Peyer's patch (tissue), 4 donors: Measurements from ENCODE around the gene ZFPL1.

Source experiments
- CTCF ChIP-seq, 6 experiments: fragments of 450-650 bp in 4 of 6; fragments of 200-600 bp in 2 of 6; sonication (generic) in 1 of 6; IDR thresholded peaks; one replicate each; pipeline ENCODE4 v1.5.1; 2017 to 2019; ENCODE audit warnings: antibody characterized with exemption in 6 of 6, mild to moderate bottlenecking in 3 of 6, moderate library complexity in 1 of 6
- POLR2A ChIP-seq, 2 donors: fragments of 450-650 bp; IDR thresholded peaks; one replicate each; pipeline ENCODE4 v1.5.1; 2017; ENCODE audit warnings: antibody characterized with exemption in 2 of 2, mild to moderate bottlenecking in 2 of 2, moderate library complexity in 2 of 2

- TF ChIP-seq POLR2A (IDR thresholded peaks at IDR 0.05) = no peak
- no peak for TF ChIP-seq CTCF (IDR thresholded peaks at IDR 0.05)
These were observed 26.5 kb upstream of the ZFPL1 start for GRCh38 chr11:65057526-65057925.
